ENCODE measurements around the gene MRPS18B. TPM values are rescaled to one million over a fixed set of nuclear protein-coding genes. Genes with fewer than 3 reads are reported as not detected.

MRPS18B gene
- total and polyA plus RNA-seq, 2 donors from 2014 or later = 62.1 to 135 TPM

DNA sequence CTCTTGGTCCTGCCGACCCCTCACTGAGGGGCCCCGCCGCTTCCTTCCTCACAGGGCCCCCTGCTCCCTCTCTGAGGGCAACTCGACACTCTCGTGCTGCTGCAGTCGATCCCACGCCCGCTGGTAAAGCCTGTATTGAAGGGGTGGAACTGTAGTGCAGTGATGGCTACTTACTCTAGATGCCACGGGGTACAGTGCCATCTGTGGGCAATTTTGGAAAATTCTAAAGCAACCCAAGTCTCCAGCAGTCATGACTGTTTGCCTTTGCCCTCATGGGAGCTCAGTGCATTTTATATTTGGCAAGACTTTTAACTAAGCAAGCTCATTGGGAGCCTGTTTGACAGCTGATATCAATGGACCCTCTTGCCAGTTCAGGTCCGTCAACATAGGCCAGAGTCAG, 22.8 kb downstream of the MRPS18B start:
- TF ChIP-seq, protein P1, sequence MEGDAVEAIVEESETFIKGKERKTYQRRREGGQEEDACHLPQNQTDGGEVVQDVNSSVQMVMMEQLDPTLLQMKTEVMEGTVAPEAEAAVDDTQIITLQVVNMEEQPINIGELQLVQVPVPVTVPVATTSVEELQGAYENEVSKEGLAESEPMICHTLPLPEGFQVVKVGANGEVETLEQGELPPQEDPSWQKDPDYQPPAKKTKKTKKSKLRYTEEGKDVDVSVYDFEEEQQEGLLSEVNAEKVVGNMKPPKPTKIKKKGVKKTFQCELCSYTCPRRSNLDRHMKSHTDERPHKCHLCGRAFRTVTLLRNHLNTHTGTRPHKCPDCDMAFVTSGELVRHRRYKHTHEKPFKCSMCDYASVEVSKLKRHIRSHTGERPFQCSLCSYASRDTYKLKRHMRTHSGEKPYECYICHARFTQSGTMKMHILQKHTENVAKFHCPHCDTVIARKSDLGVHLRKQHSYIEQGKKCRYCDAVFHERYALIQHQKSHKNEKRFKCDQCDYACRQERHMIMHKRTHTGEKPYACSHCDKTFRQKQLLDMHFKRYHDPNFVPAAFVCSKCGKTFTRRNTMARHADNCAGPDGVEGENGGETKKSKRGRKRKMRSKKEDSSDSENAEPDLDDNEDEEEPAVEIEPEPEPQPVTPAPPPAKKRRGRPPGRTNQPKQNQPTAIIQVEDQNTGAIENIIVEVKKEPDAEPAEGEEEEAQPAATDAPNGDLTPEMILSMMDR (IDR thresholded peaks at IDR 0.05; ENCODE audit: borderline replicate concordance, extremely low read depth, insufficient read depth) = no peak
- H3K9ac ChIP-seq (ENCODE audit: low read length in 3 of 3) = no peak overlapping the region
- H3K9me3 ChIP-seq (ENCODE audit: control insufficient read depth in 2 of 3, insufficient read depth in 1 of 3, low read length in 3 of 3) = no peaks in the 10 kb centered on the region
- no peak overlapping the region for H3K27ac ChIP-seq (ENCODE audit: low read depth in 2 of 2, low read length in 2 of 2)
- no peak for DNase-seq
- no peak for FAIRE-seq
- peaks cover 5 to 8% (median 6%) of the 10 kb centered on the region in 3 donors for H3K36me3 ChIP-seq (ENCODE audit: control insufficient read depth in 2 of 3, insufficient read depth in 3 of 3, low read length in 3 of 3)
- intact Hi-C loops (cut with DNase I) = no loop called here
- H3K4me1 ChIP-seq (ENCODE audit: control insufficient read depth in 2 of 3, insufficient read depth in 2 of 3, low read depth in 1 of 3, low read length in 3 of 3) = no peaks in the 10 kb centered on the region
- no peak overlapping the region for H3K4me3 ChIP-seq (ENCODE audit: low read length in 3 of 3)
- no peaks in the 10 kb centered on the region for H3K27me3 ChIP-seq (ENCODE audit: control insufficient read depth, insufficient read depth, low read length)

DNA sequence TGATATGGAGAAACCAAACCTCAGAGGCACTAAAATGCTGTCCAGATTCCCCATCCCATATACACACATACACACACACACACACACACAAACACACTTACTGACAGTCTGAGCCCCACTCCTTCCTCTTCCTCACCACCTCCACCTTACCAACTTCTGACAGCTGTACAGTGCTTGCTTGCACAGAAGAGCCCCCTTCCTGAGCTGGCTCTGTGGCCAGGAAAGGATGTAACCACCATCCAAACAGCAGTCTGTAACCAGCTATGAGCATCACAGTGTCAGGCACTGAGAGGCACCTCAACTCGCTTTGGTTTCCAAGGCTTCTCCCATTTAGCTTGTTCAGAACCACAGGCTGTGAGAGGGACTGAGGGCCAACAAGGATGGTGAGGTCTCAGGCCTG, 23.4 kb downstream of the MRPS18B start:
- DNase-seq (no peak), FAIRE-seq (no peak)
- peaks cover 0 to 1% (median 0%) of the 10 kb centered on the region in 3 donors for H3K4me1 ChIP-seq (ENCODE audit: control insufficient read depth in 2 of 3, insufficient read depth in 2 of 3, low read depth in 1 of 3, low read length in 3 of 3)
- intact Hi-C loops (cut with DNase I) = no loop called here
- H3K27me3 ChIP-seq (ENCODE audit: control insufficient read depth, insufficient read depth, low read length) = no peaks in the 10 kb centered on the region
- TF ChIP-seq, protein P1 (IDR thresholded peaks at IDR 0.05; ENCODE audit: borderline replicate concordance, extremely low read depth, insufficient read depth) = no peak
- H3K9ac ChIP-seq (ENCODE audit: low read length in 3 of 3) = no peak overlapping the region
- no peak overlapping the region for H3K27ac ChIP-seq (ENCODE audit: low read depth in 2 of 2, low read length in 2 of 2)
- no peak overlapping the region for H3K4me3 ChIP-seq (ENCODE audit: low read length in 3 of 3)
- H3K9me3 ChIP-seq (ENCODE audit: control insufficient read depth in 2 of 3, insufficient read depth in 1 of 3, low read length in 3 of 3) = no peaks in the 10 kb centered on the region
- H3K36me3 ChIP-seq (ENCODE audit: control insufficient read depth in 2 of 3, insufficient read depth in 3 of 3, low read length in 3 of 3) = peaks cover 5 to 8% (median 6%) of the 10 kb centered on the region in 3 donors

DNA sequence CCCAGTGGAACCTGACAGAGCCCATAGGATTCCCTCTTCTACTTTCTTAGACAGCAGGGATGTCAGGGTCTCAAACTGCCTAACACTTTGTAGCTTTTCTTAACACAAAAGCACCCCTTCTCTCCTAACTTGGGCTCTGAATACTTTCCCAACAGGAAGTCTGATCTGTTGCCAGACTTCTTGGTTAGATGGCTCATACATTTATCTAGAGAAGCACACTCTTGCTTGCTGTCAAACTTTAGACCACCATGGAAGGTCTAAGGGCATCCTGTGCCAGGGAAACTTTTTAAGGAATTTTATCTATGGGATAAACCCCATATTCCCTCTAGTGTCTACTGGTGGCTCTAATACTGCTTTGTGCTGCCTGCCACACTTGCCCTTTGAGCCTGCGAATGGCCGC, 26.0 kb downstream of the MRPS18B start:
- H3K9me3 ChIP-seq (ENCODE audit: control insufficient read depth in 2 of 3, insufficient read depth in 1 of 3, low read length in 3 of 3) = no peaks in the 10 kb centered on the region
- H3K27ac ChIP-seq (ENCODE audit: low read depth in 2 of 2, low read length in 2 of 2) = no peak overlapping the region
- intact Hi-C loops (cut with DNase I) = no loop called here
- peaks cover 0 to 10% (median 0%) of the 10 kb centered on the region in 3 donors for H3K4me1 ChIP-seq (ENCODE audit: control insufficient read depth in 2 of 3, insufficient read depth in 2 of 3, low read depth in 1 of 3, low read length in 3 of 3)
- TF ChIP-seq, protein P1 (IDR thresholded peaks at IDR 0.05; ENCODE audit: borderline replicate concordance, extremely low read depth, insufficient read depth) = no peak
- FAIRE-seq = no peak
- H3K27me3 ChIP-seq (ENCODE audit: control insufficient read depth, insufficient read depth, low read length) = no peaks in the 10 kb centered on the region
- no peak for DNase-seq
- H3K9ac ChIP-seq (ENCODE audit: low read length in 3 of 3) = no peak overlapping the region
- H3K4me3 ChIP-seq (ENCODE audit: low read length in 3 of 3) = no peak overlapping the region
- peaks cover 5 to 8% (median 6%) of the 10 kb centered on the region in 3 donors for H3K36me3 ChIP-seq (ENCODE audit: control insufficient read depth in 2 of 3, insufficient read depth in 3 of 3, low read length in 3 of 3)

DNA sequence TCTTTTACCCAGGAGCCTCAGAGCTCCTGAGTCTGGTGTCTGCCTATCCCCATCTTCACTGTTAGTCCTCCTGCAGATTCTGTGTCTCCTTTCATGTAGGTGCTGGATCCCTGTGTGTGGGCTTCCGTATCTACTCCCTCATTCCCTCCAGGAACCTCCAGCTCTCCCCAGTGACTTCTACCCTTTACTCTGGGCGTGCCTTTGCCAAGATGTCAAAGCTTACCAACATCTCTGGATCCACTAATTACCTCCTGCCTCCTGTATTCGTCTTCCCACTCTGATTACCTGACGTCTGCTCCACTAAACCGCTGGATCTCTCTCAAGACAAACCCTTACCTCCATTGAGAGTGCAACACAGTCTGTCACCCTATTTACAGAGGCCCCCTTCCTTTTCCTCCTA, 27.1 kb downstream of the MRPS18B start:
- Histone ChIP-seq H3K36me3 (ENCODE audit: control insufficient read depth in 2 of 3, insufficient read depth in 3 of 3, low read length in 3 of 3) (peaks cover 5 to 12% (median 6%) of the 10 kb centered on the region in 3 donors), H3K27me3 (ENCODE audit: control insufficient read depth, insufficient read depth, low read length) (no peaks in the 10 kb centered on the region), H3K4me3 (ENCODE audit: low read length in 3 of 3) (no peak overlapping the region), H3K9ac (ENCODE audit: low read length in 3 of 3) (no peak overlapping the region), H3K4me1 (ENCODE audit: control insufficient read depth in 2 of 3, insufficient read depth in 2 of 3, low read depth in 1 of 3, low read length in 3 of 3) (peaks cover 0 to 12% (median 0%) of the 10 kb centered on the region in 3 donors), H3K9me3 (ENCODE audit: control insufficient read depth in 2 of 3, insufficient read depth in 1 of 3, low read length in 3 of 3) (no peaks in the 10 kb centered on the region), H3K27ac (ENCODE audit: low read depth in 2 of 2, low read length in 2 of 2) (no peak overlapping the region)
- TF ChIP-seq, protein P1 (IDR thresholded peaks at IDR 0.05; ENCODE audit: borderline replicate concordance, extremely low read depth, insufficient read depth) = no peak
- no peak for DNase-seq
- FAIRE-seq = no peak
- intact Hi-C loops (cut with DNase I) = no loop called here
